Measurements from ENCODE around the gene CLDN10. TPM values are rescaled to one million over a fixed set of nuclear protein-coding genes. Genes with fewer than 3 reads are reported as not detected.

CLDN10 gene
- total RNA-seq, 4 donors from 2014 or later = not detected

GRCh38 chr13:95604556-95604915 is 52.0 kb downstream of the CLDN10 start:
- in situ Hi-C loops (cut with MboI; ENCODE audit: low pct_ligation_motif_present in 1 of 4, low pct_unique_long_range_greater_than_20kb in 1 of 4, low sequenced_read_pairs in 3 of 4) = loop anchor here in 1 of 4 donors (25.0 kb wide), 1 partner anchor 233 kb away; no protein-coding TSS in a partner anchor
- no peak overlapping the region for H3K27ac ChIP-seq

GRCh38 chr13:95605448-95606125 is 53.1 kb downstream of the CLDN10 start:
- Histone ChIP-seq H3K36me3 (no peaks in the 10 kb centered on the region), H3K4me1 (peaks cover 0 to 8% (median 2%) of the 10 kb centered on the region in 4 donors), H3K4me3 (no peak overlapping the region), H3K9me3 (no peaks in the 10 kb centered on the region), H3K27me3 (no peaks in the 10 kb centered on the region), H3K27ac (no peak overlapping the region)
- TF ChIP-seq CTCF (IDR thresholded peaks at IDR 0.05) = no peak
- TF ChIP-seq POLR2AphosphoS5 (IDR thresholded peaks at IDR 0.05) = no peak
- TF ChIP-seq POLR2A (IDR thresholded peaks at IDR 0.05) = no peak
- no peak for TF ChIP-seq EP300 (IDR thresholded peaks at IDR 0.05; ENCODE audit: low read depth)
- intact Hi-C loops (cut with DNase I; ENCODE audit: low total_unique reads) (no loop called here), in situ Hi-C loops (cut with MboI; ENCODE audit: low pct_ligation_motif_present in 1 of 4, low pct_unique_long_range_greater_than_20kb in 1 of 4, low sequenced_read_pairs in 3 of 4) (loop anchor here in 1 of 4 donors (25.0 kb wide), 1 partner anchor 232 kb away; no protein-coding TSS in a partner anchor)
- 68 to 81% methylated on average over 3 of the region's 3 CpGs for WGBS, 2 donors (ENCODE audit: low coverage in 1 of 2)
- DNase-seq = no peak

More at GRCh38 chr13:95604556-95604915, 52.0 kb downstream of the CLDN10 start:
- H3K36me3 ChIP-seq = no peaks in the 10 kb centered on the region
- no peak overlapping the region for H3K4me3 ChIP-seq
- no peak for DNase-seq
- H3K27me3 ChIP-seq = no peaks in the 10 kb centered on the region
- TF ChIP-seq CTCF (IDR thresholded peaks at IDR 0.05) = no peak
- TF ChIP-seq POLR2A (IDR thresholded peaks at IDR 0.05) = no peak
- no peak for TF ChIP-seq POLR2AphosphoS5 (IDR thresholded peaks at IDR 0.05)
- TF ChIP-seq EP300 (IDR thresholded peaks at IDR 0.05; ENCODE audit: low read depth) = no peak
- WGBS, 2 donors (ENCODE audit: low coverage in 1 of 2) = 82 to 83% methylated on average over 3 of the region's 3 CpGs
- no peaks in the 10 kb centered on the region for H3K9me3 ChIP-seq
- intact Hi-C loops (cut with DNase I; ENCODE audit: low total_unique reads) = no loop called here
- peaks cover 0 to 8% (median 2%) of the 10 kb centered on the region in 4 donors for H3K4me1 ChIP-seq

GRCh38 chr13:95607366-95607765 is 54.8 kb downstream of the CLDN10 start:
- Histone ChIP-seq H3K27me3 (no peaks in the 10 kb centered on the region), H3K4me3 (no peak overlapping the region), H3K27ac (no peak overlapping the region), H3K4me1 (peaks cover 0 to 8% (median 2%) of the 10 kb centered on the region in 4 donors), H3K36me3 (no peaks in the 10 kb centered on the region), H3K9me3 (no peaks in the 10 kb centered on the region)
- intact Hi-C loops (cut with DNase I; ENCODE audit: low total_unique reads) = no loop called here
- 13 to 33% methylated on average over 1 of the region's 1 CpG for WGBS, 2 donors (ENCODE audit: low coverage in 1 of 2)
- in situ Hi-C loops (cut with MboI; ENCODE audit: low pct_ligation_motif_present in 1 of 4, low pct_unique_long_range_greater_than_20kb in 1 of 4, low sequenced_read_pairs in 3 of 4) = loop anchor here in 1 of 4 donors (25.0 kb wide), 1 partner anchor 230 kb away; no protein-coding TSS in a partner anchor
- no peak for DNase-seq
- no peak for TF ChIP-seq EP300 (IDR thresholded peaks at IDR 0.05; ENCODE audit: low read depth)
- no peak for TF ChIP-seq CTCF (IDR thresholded peaks at IDR 0.05)
- TF ChIP-seq POLR2A (IDR thresholded peaks at IDR 0.05) = no peak
- no peak for TF ChIP-seq POLR2AphosphoS5 (IDR thresholded peaks at IDR 0.05)

- intact Hi-C loops (cut with DNase I; ENCODE audit: low total_unique reads) (no loop called here), in situ Hi-C loops (cut with MboI; ENCODE audit: low pct_ligation_motif_present in 1 of 4, low pct_unique_long_range_greater_than_20kb in 1 of 4, low sequenced_read_pairs in 3 of 4) (loop anchor here in 1 of 4 donors (25.0 kb wide), 1 partner anchor 229 kb away; no protein-coding TSS in a partner anchor)
- H3K4me3 ChIP-seq = no peak overlapping the region
- H3K4me1 ChIP-seq = peaks cover 0 to 5% (median 2%) of the 10 kb centered on the region in 4 donors
- no peaks in the 10 kb centered on the region for H3K36me3 ChIP-seq
- no peaks in the 10 kb centered on the region for H3K9me3 ChIP-seq
- no peak for DNase-seq
- no peak overlapping the region for H3K27ac ChIP-seq
- no peak for TF ChIP-seq POLR2AphosphoS5 (IDR thresholded peaks at IDR 0.05)
- no peak for TF ChIP-seq CTCF (IDR thresholded peaks at IDR 0.05)
- TF ChIP-seq POLR2A (IDR thresholded peaks at IDR 0.05) = no peak
- no peak for TF ChIP-seq EP300 (IDR thresholded peaks at IDR 0.05; ENCODE audit: low read depth)
- H3K27me3 ChIP-seq = no peaks in the 10 kb centered on the region
- WGBS, 2 donors (ENCODE audit: low coverage in 1 of 2) = 61 to 83% methylated on average over 3 to 6 of the region's 6 CpGs
Measured at GRCh38 chr13:95608640-95609323, 56.3 kb downstream of the CLDN10 start.

Data from transverse colon (tissue), 4 donors.